ENCODE measurements around the gene PSME3. TPM values are rescaled to one million over a fixed set of nuclear protein-coding genes. Genes with fewer than 3 reads are reported as not detected.

The PSME3 gene
- total RNA-seq, 1 experiment from 2014 or later: 222 TPM

DNA sequence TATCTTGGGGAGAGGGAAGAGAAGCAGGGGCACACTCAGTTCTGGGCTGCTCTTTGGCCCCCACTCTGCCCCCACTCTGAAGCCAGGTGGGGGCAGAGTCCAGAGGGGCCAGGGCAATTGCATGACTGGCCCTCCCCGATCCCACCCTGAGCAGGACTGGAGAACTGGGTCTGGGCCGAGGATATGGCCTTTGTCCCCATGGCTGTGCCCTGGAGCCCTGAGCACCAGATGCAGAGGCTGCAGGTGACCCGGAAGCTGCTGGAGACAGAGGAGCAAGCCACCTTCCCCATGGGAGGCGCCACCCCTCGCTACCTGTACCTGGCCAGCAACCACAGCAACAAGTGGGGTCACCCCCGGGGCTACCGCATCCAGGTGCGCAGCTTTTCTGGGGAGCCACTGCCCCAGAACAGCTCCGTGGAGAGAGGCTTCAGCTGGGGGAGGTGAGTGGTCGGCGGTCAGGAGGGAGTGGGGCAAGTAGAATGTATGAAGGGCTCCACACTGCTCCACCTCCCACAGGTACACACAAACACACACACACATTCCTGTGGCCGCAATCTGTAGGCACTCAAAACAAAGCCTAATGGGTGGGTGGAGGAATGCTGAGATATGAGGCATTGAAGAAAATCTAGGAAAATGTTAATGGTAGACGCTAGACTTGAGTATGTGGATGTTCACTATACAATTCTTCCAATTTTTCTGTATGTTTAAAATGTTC lies 39.2 kb downstream of the PSME3 start:
- H3K9me3 ChIP-seq (ENCODE audit: control insufficient read depth, low read depth, low read length): no peaks in the 10 kb centered on the region
- H3K4me1 ChIP-seq (ENCODE audit: insufficient read depth, low read length): no peaks in the 10 kb centered on the region
- no peak overlapping the region for H3K18ac ChIP-seq (ENCODE audit: insufficient read length, low read depth, low read length)
- H3K27me3 ChIP-seq (ENCODE audit: insufficient read depth, low read length): no peaks in the 10 kb centered on the region
- no peak overlapping the region for H3K23ac ChIP-seq (ENCODE audit: insufficient read length, low read depth, low read length)
- no peak overlapping the region for H2BK5ac ChIP-seq (ENCODE audit: insufficient read length, low read length)
- no peak overlapping the region for H4K5ac ChIP-seq (ENCODE audit: insufficient read length, low read depth, low read length)
- H2BK20ac ChIP-seq (ENCODE audit: low read depth, low read length, poor library complexity, severe bottlenecking): no peak overlapping the region
- H3K27me3 Mint-ChIP-seq (ENCODE audit: low read depth): peaks cover 27% of the 10 kb centered on the region
- no peak overlapping the region for H2AFZ ChIP-seq (ENCODE audit: low read length)
- H2BK120ac ChIP-seq (ENCODE audit: low read depth, low read length, poor library complexity, severe bottlenecking): no peak overlapping the region
- H3K56ac ChIP-seq (ENCODE audit: insufficient read length, low read depth, low read length): no peak overlapping the region
- no peak overlapping the region for H3K27ac ChIP-seq (ENCODE audit: insufficient read length, low read depth, low read length)
- no peak overlapping the region for H3K4me3 Mint-ChIP-seq
- no peak overlapping the region for H2AK5ac ChIP-seq (ENCODE audit: insufficient read length, low read length)
- H3K4me2 ChIP-seq (ENCODE audit: insufficient read depth, insufficient read length, low read length): no peak overlapping the region
- no peak for DNase-seq
- no peak overlapping the region for H3T11ph ChIP-seq (ENCODE audit: low read length)
- no peaks in the 10 kb centered on the region for H3K79me2 ChIP-seq (ENCODE audit: insufficient read depth, low read length)
- no peak overlapping the region for H3K4ac ChIP-seq (ENCODE audit: low read depth, low read length)
- H3K36me3 Mint-ChIP-seq (ENCODE audit: insufficient read depth in 1 of 3, low read depth in 3 of 3): peaks cover 0 to 9% (median 7%) of the 10 kb centered on the region in 3 experiments; a peak in 6 of 7 replicates
- peaks cover 21 to 23% of the 10 kb centered on the region in 2 experiments for H3K9me3 Mint-ChIP-seq
- TF ChIP-seq, protein P1, sequence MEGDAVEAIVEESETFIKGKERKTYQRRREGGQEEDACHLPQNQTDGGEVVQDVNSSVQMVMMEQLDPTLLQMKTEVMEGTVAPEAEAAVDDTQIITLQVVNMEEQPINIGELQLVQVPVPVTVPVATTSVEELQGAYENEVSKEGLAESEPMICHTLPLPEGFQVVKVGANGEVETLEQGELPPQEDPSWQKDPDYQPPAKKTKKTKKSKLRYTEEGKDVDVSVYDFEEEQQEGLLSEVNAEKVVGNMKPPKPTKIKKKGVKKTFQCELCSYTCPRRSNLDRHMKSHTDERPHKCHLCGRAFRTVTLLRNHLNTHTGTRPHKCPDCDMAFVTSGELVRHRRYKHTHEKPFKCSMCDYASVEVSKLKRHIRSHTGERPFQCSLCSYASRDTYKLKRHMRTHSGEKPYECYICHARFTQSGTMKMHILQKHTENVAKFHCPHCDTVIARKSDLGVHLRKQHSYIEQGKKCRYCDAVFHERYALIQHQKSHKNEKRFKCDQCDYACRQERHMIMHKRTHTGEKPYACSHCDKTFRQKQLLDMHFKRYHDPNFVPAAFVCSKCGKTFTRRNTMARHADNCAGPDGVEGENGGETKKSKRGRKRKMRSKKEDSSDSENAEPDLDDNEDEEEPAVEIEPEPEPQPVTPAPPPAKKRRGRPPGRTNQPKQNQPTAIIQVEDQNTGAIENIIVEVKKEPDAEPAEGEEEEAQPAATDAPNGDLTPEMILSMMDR (conservative IDR thresholded peaks at IDR 0.05): no peak
- WGBS (ENCODE audit: extremely low coverage, insufficient read length, low lambda C conversion rate): no CpG with 5 or more reads among the region's 13 CpGs
- no peak overlapping the region for H2BK12ac ChIP-seq (ENCODE audit: insufficient read length, low read depth, low read length)
- H4K20me1 ChIP-seq (ENCODE audit: control insufficient read depth, insufficient read depth, insufficient read length): no peaks in the 10 kb centered on the region
- H3K27ac Mint-ChIP-seq: peak overlapping the region in 1 of 3 experiments; percentile 44; a peak in 1 of 7 replicates
- H3K14ac ChIP-seq (ENCODE audit: insufficient read depth, low read length): no peak overlapping the region
- peaks cover 5% of the 10 kb centered on the region in 2 experiments; a peak in 3 of 4 replicates for H3K4me1 Mint-ChIP-seq
- no peaks in the 10 kb centered on the region for H3K23me2 ChIP-seq (ENCODE audit: insufficient read length, low read depth, low read length, poor library complexity, severe bottlenecking)
- no peak overlapping the region for H4K8ac ChIP-seq (replicated peaks; ENCODE audit: insufficient read length, low read depth, low read length)
- no peaks in the 10 kb centered on the region for H3K79me1 ChIP-seq (ENCODE audit: insufficient read depth, low read depth, low read length, poor library complexity, severe bottlenecking)
- no peak overlapping the region for H2BK15ac ChIP-seq (ENCODE audit: low read depth, low read length)
- H3K9ac ChIP-seq (ENCODE audit: extremely low read depth, insufficient read length, low read length): no peak overlapping the region
- H4K91ac ChIP-seq (ENCODE audit: insufficient read length, low read depth, low read length): no peak overlapping the region
